ENCODE measurements around the gene PRKCG. TPM values are rescaled to one million over a fixed set of nuclear protein-coding genes. Genes with fewer than 3 reads are reported as not detected.
A peak's percentile ranks its signal among the peaks of the same experiment; 100 is the strongest.
"Not testable (repeated sequence)": the region's sequence is repeated elsewhere in the genome, so short reads cannot be mapped to it uniquely, and the experiment has no call there.

Gene PRKCG
- total RNA-seq (not detected), polyA plus RNA-seq (ENCODE audit: insufficient read depth, low read depth, low replicate concordance) (not detected)
- long read RNA-seq, donor 1, result 0 reads
- long read RNA-seq, donor 2, result 0 reads
- long read RNA-seq, donor 3, result 0 reads
- long read RNA-seq, donor 4, result 0 reads
- long read RNA-seq, donor 5, result 0 reads
- long read RNA-seq, donor 6, result 0 reads
- long read RNA-seq, donor 7, result 0 reads
- long read RNA-seq, donor 8, result 0 reads
- long read RNA-seq, donor 9, result 0 reads
- long read RNA-seq, donor 10, result 0 reads

- H3K9me3 ChIP-seq (ENCODE audit: control insufficient read depth in 2 of 3, insufficient read depth in 1 of 3, low read length in 3 of 3), result no peaks in the 10 kb centered on the region
- DNase-seq (peak; percentile 62 to 88 (median 76)), FAIRE-seq (no peak)
- H3K36me3 ChIP-seq (ENCODE audit: control insufficient read depth in 2 of 3, insufficient read depth in 3 of 3, low read length in 3 of 3), result no peaks in the 10 kb centered on the region
- intact Hi-C loops (cut with DNase I), result no loop called here
- H3K9ac ChIP-seq (ENCODE audit: low read length in 3 of 3), result no peak within 1 kb of the TSS
- no peak within 1 kb of the TSS for H3K4me3 ChIP-seq (ENCODE audit: low read length in 3 of 3)
- H3K4me1 ChIP-seq (ENCODE audit: control insufficient read depth in 2 of 3, insufficient read depth in 2 of 3, low read depth in 1 of 3, low read length in 3 of 3), result peaks cover 0 to 5% (median 3%) of the 10 kb centered on the region in 3 donors
- peaks cover 26% of the 10 kb centered on the region for H3K27me3 ChIP-seq (ENCODE audit: control insufficient read depth, insufficient read depth, low read length)
- peak; percentile 24 for TF ChIP-seq CTCF (IDR thresholded peaks at IDR 0.05; ENCODE audit: borderline replicate concordance, extremely low read depth, insufficient read depth)
- no peak within 1 kb of the TSS for H3K27ac ChIP-seq (ENCODE audit: low read depth in 2 of 2, low read length in 2 of 2)
These were observed at the start of gene PRKCG for GRCh38 chr19:53881482-53882390. Gene PRKCG, plus strand, starts transcription at chr19:53882197. Its CDS starts 298 bp downstream, at chr19:53882495.

- H3K4me3 ChIP-seq (ENCODE audit: low read length in 3 of 3); H3K4me1 ChIP-seq (ENCODE audit: control insufficient read depth in 2 of 3, insufficient read depth in 2 of 3, low read depth in 1 of 3, low read length in 3 of 3); H3K9me3 ChIP-seq (ENCODE audit: control insufficient read depth in 2 of 3, insufficient read depth in 1 of 3, low read length in 3 of 3); H3K36me3 ChIP-seq (ENCODE audit: control insufficient read depth in 2 of 3, insufficient read depth in 3 of 3, low read length in 3 of 3); H3K27ac ChIP-seq (ENCODE audit: low read depth in 2 of 2, low read length in 2 of 2); intact Hi-C loops (cut with DNase I); H3K9ac ChIP-seq (ENCODE audit: low read length in 3 of 3); FAIRE-seq; H3K27me3 ChIP-seq (ENCODE audit: control insufficient read depth, insufficient read depth, low read length): not testable (repeated sequence)
- DNase-seq, result peak in 1 of 5 donors; percentile 6
These were observed 49.1 kb upstream of the PRKCG start for GRCh38 chr19:53832861-53833260.

GRCh38 chr19:53838446-53838845 is 43.6 kb upstream of the PRKCG start:
- FAIRE-seq; H3K4me3 ChIP-seq (ENCODE audit: low read length in 3 of 3); H3K27ac ChIP-seq (ENCODE audit: low read depth in 2 of 2, low read length in 2 of 2); H3K9ac ChIP-seq (ENCODE audit: low read length in 3 of 3); H3K4me1 ChIP-seq (ENCODE audit: control insufficient read depth in 2 of 3, insufficient read depth in 2 of 3, low read depth in 1 of 3, low read length in 3 of 3); DNase-seq; H3K9me3 ChIP-seq (ENCODE audit: control insufficient read depth in 2 of 3, insufficient read depth in 1 of 3, low read length in 3 of 3); intact Hi-C loops (cut with DNase I); H3K27me3 ChIP-seq (ENCODE audit: control insufficient read depth, insufficient read depth, low read length); H3K36me3 ChIP-seq (ENCODE audit: control insufficient read depth in 2 of 3, insufficient read depth in 3 of 3, low read length in 3 of 3): not testable (repeated sequence)

GRCh38 chr19:53840241-53840640 is 41.8 kb upstream of the PRKCG start:
- H3K36me3 ChIP-seq (ENCODE audit: control insufficient read depth in 2 of 3, insufficient read depth in 3 of 3, low read length in 3 of 3); H3K9ac ChIP-seq (ENCODE audit: low read length in 3 of 3); H3K9me3 ChIP-seq (ENCODE audit: control insufficient read depth in 2 of 3, insufficient read depth in 1 of 3, low read length in 3 of 3); H3K27ac ChIP-seq (ENCODE audit: low read depth in 2 of 2, low read length in 2 of 2); H3K27me3 ChIP-seq (ENCODE audit: control insufficient read depth, insufficient read depth, low read length); H3K4me1 ChIP-seq (ENCODE audit: control insufficient read depth in 2 of 3, insufficient read depth in 2 of 3, low read depth in 1 of 3, low read length in 3 of 3); DNase-seq; H3K4me3 ChIP-seq (ENCODE audit: low read length in 3 of 3); FAIRE-seq: not testable (repeated sequence)
- intact Hi-C loops (cut with DNase I), result loop anchor here (10.0 kb wide), 1 partner anchor 185 kb away; no protein-coding TSS in a partner anchor

- H3K9me3 ChIP-seq (ENCODE audit: control insufficient read depth in 2 of 3, insufficient read depth in 1 of 3, low read length in 3 of 3); DNase-seq; FAIRE-seq; H3K27ac ChIP-seq (ENCODE audit: low read depth in 2 of 2, low read length in 2 of 2); H3K27me3 ChIP-seq (ENCODE audit: control insufficient read depth, insufficient read depth, low read length); H3K4me1 ChIP-seq (ENCODE audit: control insufficient read depth in 2 of 3, insufficient read depth in 2 of 3, low read depth in 1 of 3, low read length in 3 of 3); H3K36me3 ChIP-seq (ENCODE audit: control insufficient read depth in 2 of 3, insufficient read depth in 3 of 3, low read length in 3 of 3); H3K9ac ChIP-seq (ENCODE audit: low read length in 3 of 3); H3K4me3 ChIP-seq (ENCODE audit: low read length in 3 of 3): not testable (repeated sequence)
- intact Hi-C loops (cut with DNase I), result loop anchor here (10.0 kb wide), 1 partner anchor 184 kb away; no protein-coding TSS in a partner anchor
These were observed 41.1 kb upstream of the PRKCG start for GRCh38 chr19:53840914-53841313.

Measured in kidney (tissue), 22 donors.